ENCODE results near the gene C11orf65.

Gene C11orf65

GRCh38 chr11:108364159-108364558, 103.2 kb downstream of the C11orf65 start:
- no peak for DNase-seq

GRCh38 chr11:108351468-108351867, 115.9 kb downstream of the C11orf65 start:
- DNase-seq: no peak

GRCh38 chr11:108346451-108346850, 120.9 kb downstream of the C11orf65 start:
- DNase-seq: no peak

- no peak for DNase-seq
These were observed 121.6 kb downstream of the C11orf65 start for GRCh38 chr11:108345767-108346166.

- no peak for DNase-seq
These were observed 123.6 kb downstream of the C11orf65 start for GRCh38 chr11:108343714-108344113.

- no peak for DNase-seq
These were observed 125.7 kb downstream of the C11orf65 start for GRCh38 chr11:108341654-108342053.

- DNase-seq: no peak
These were observed 126.4 kb downstream of the C11orf65 start for GRCh38 chr11:108340973-108341372.

- DNase-seq: no peak
These were observed 128.6 kb downstream of the C11orf65 start for GRCh38 chr11:108338750-108339149.

GRCh38 chr11:108333403-108333899, 133.9 kb downstream of the C11orf65 start:
- no peak for DNase-seq
